SH-SY5Y (cell line): Measurements from ENCODE around the gene MSH5.

Experiments used
- GATA2 ChIP-seq: IDR thresholded peaks from 2 replicates; pipeline ENCODE4 v1.6.1; 2011; ENCODE audit warnings: mild to moderate bottlenecking, low read depth, low read length
- GATA3 ChIP-seq: IDR thresholded peaks from 2 replicates; pipeline ENCODE4 v1.6.1; 2011; ENCODE audit warnings: low read depth, mild to moderate bottlenecking, low read length, moderate library complexity

- TF ChIP-seq GATA3 (no peak), GATA2 (no peak)
Observed at GRCh38 chr6:31760790-31761189, 21.0 kb downstream of the MSH5 start.
